K562 (cell line): ENCODE measurements around the gene C17orf113. TPM values are rescaled to one million over a fixed set of nuclear protein-coding genes. Genes with fewer than 3 reads are reported as not detected.

Experiments
- BRD9 ChIP-seq: fragments of 450-650 bp; IDR thresholded peaks from 2 replicates; pipeline ENCODE4 v1.6.1; 2018; ENCODE audit warnings: low read depth; ENCODE audit not compliant: partially characterized antibody
- CLOCK ChIP-seq: fragments of 250-450 bp; sonication (Bioruptor Pico); IDR thresholded peaks from 2 replicates; pipeline ENCODE4 v1.4.0; 2020; ENCODE audit warnings: mild to moderate bottlenecking, moderate library complexity, borderline replicate concordance
- KDM1A ChIP-seq, 2 experiments: fragments of 450-650 bp; IDR thresholded peaks; 2 replicates each; pipeline ENCODE4 v1.6.1; 2016; ENCODE audit warnings: mild to moderate bottlenecking in 2 of 2
- PRPF4 ChIP-seq: fragments of 200-400 bp; formaldehyde crosslinking; IDR thresholded peaks from one replicate; pipeline ENCODE4 v1.6.1; 2017; ENCODE audit warnings: low read length, low read depth, mild to moderate bottlenecking; ENCODE audit not compliant: insufficient read depth, poor library complexity, severe bottlenecking
- STAT6 ChIP-seq: sonication (generic); formaldehyde crosslinking; IDR thresholded peaks from 2 replicates; pipeline ENCODE4 v1.8.1; 2023; ENCODE audit warnings: mild to moderate bottlenecking, missing genetic modification reagents
- TSHZ1 ChIP-seq: fragments of 250-450 bp; sonication (Bioruptor Pico); IDR thresholded peaks from 2 replicates; pipeline ENCODE4 v1.4.0; 2020; ENCODE audit warnings: mild to moderate bottlenecking, moderate library complexity
- ZNF3 ChIP-seq: fragments of 250-450 bp; sonication (Bioruptor Pico); IDR thresholded peaks from 2 replicates; pipeline ENCODE4 v1.5.0; 2021; ENCODE audit warnings: mild to moderate bottlenecking, moderate library complexity
- polyA plus RNA-seq, 8 experiments: library from polyadenylated mRNA; depleted of rRNA in 4 of 8; stranded (reverse) in 5 of 8; unstranded in 3 of 8; fragments of >200 nt; fragmentation: Nextera tagmentation in 2 of 8; fragmentation: Illumina TruSeq in 1 of 8; extraction: Ambion mirVana in 2 of 8; extraction: Trizol in 1 of 8; gene quantifications; 2 replicates each; pipeline versions ENCODE4 v1.2.1 to v1.2.3, GENCODE V29; 2011 to 2014; ENCODE audit warnings: inconsistent platforms in 1 of 8, missing spikeins in 1 of 8
- total RNA-seq, 7 experiments: library from RNA; depleted of rRNA in 6 of 7; stranded (reverse); fragments of >200 nt in 6 of 7; fragmentation: Illumina TruSeq in 2 of 7; extraction: Trizol in 2 of 7; gene quantifications; 2 replicates each; pipeline versions ENCODE4 v1.2.1 to v1.2.3, GENCODE V29; 2011 to 2021; ENCODE audit warnings: low replicate concordance in 1 of 7
- TF ChIP-seq, protein P1 (sequence below), 3 experiments: IDR thresholded peaks in 2 of 3; conservative IDR thresholded peaks in 1 of 3; 2 replicates each; pipeline ENCODE4 v1.5.1; 2011 to 2012; ENCODE audit warnings: low read length in 3 of 3, mild to moderate bottlenecking in 3 of 3, control low read depth in 2 of 3, improper control_type of control experiment in 1 of 3, inconsistent platforms in 1 of 3, low read depth in 1 of 3, mixed read lengths in 1 of 3, moderate library complexity in 1 of 3; ENCODE audit not compliant: insufficient read depth in 2 of 3
- TF ChIP-seq, protein P2 (sequence below): sonication (generic); formaldehyde crosslinking; IDR thresholded peaks from 2 replicates; pipeline ENCODE4 v1.8.0; 2022; ENCODE audit warnings: missing genetic modification reagents, mild to moderate bottlenecking, borderline replicate concordance

Gene C17orf113
- total and polyA plus RNA-seq, 9 of the 15 experiments (the other 6 are each of a cell fraction or from before 2014, with no cell fraction given) = 0.10 to 1.2 (median 0.31) TPM

DNA sequence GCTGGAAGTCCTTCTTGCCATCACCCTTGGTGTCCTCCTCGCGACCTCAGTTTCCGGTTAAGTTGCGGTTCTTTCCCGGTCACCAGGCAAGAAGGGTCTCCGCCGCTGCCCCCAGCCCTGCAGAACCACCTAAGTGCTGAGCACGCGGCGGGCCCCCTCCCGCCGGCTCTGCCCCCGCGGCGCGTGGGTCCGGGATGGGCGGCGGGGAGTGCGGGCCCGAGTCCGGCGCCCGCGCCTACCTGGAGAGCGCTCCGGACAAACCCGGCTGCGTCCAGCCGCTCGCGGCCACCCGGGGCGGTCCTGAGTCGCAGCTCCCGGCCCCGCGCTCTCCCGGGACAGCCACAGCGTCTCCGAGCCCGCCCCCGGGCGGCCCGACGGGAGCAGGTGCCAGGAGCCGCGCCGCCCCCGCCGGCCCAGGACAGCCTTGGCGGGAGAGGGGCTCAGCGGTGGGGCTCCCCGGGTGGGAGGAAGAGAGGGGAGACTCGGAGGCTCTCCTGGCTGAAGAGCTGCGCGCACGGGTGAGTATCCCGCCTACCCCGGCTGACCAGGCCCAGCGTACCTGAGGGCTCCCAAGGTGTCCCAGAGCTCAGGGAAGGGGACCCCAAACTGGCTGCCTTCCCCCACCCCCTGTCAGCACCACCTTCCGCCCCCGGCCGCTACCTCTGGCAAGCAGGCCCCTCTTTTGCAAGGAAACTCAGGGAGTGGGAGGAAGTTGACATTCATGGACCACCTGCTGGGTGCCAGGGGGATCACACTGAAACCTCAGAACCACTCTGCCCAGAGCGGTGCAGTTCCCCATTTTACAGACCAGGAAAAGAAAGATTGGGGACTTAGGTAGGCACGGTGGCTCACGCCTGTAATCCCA lies 22.2 kb upstream of the C17orf113 start (continued):
- TF ChIP-seq BRD9 = no peak
- TF ChIP-seq CLOCK = no peak
- TF ChIP-seq STAT6 (CRISPR knock-in tag) = no peak
- TF ChIP-seq, protein P1, sequence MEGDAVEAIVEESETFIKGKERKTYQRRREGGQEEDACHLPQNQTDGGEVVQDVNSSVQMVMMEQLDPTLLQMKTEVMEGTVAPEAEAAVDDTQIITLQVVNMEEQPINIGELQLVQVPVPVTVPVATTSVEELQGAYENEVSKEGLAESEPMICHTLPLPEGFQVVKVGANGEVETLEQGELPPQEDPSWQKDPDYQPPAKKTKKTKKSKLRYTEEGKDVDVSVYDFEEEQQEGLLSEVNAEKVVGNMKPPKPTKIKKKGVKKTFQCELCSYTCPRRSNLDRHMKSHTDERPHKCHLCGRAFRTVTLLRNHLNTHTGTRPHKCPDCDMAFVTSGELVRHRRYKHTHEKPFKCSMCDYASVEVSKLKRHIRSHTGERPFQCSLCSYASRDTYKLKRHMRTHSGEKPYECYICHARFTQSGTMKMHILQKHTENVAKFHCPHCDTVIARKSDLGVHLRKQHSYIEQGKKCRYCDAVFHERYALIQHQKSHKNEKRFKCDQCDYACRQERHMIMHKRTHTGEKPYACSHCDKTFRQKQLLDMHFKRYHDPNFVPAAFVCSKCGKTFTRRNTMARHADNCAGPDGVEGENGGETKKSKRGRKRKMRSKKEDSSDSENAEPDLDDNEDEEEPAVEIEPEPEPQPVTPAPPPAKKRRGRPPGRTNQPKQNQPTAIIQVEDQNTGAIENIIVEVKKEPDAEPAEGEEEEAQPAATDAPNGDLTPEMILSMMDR (IDR thresholded peaks at IDR 0.05 in 2 of 3, conservative IDR thresholded peaks at IDR 0.05 in 1 of 3; ENCODE audit: insufficient read depth in 2 of 3, low read depth in 1 of 3, low read length in 3 of 3) = peak in 2 of 3 experiments; percentile 23 to 62; a peak in 2 of 6 replicates
- no peak for TF ChIP-seq KDM1A (IDR thresholded peaks at IDR 0.05)
- TF ChIP-seq ZNF3 (CRISPR knock-in tag) = no peak
- TF ChIP-seq, protein P2, sequence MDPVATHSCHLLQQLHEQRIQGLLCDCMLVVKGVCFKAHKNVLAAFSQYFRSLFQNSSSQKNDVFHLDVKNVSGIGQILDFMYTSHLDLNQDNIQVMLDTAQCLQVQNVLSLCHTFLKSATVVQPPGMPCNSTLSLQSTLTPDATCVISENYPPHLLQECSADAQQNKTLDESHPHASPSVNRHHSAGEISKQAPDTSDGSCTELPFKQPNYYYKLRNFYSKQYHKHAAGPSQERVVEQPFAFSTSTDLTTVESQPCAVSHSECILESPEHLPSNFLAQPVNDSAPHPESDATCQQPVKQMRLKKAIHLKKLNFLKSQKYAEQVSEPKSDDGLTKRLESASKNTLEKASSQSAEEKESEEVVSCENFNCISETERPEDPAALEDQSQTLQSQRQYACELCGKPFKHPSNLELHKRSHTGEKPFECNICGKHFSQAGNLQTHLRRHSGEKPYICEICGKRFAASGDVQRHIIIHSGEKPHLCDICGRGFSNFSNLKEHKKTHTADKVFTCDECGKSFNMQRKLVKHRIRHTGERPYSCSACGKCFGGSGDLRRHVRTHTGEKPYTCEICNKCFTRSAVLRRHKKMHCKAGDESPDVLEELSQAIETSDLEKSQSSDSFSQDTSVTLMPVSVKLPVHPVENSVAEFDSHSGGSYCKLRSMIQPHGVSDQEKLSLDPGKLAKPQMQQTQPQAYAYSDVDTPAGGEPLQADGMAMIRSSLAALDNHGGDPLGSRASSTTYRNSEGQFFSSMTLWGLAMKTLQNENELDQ (CRISPR knock-in tag) = no peak
- TF ChIP-seq TSHZ1 (CRISPR knock-in tag) = no peak
- no peak for TF ChIP-seq PRPF4
